WTC11 (cell line): Measurements from ENCODE around the gene ADAM19. TPM values are rescaled to one million over a fixed set of nuclear protein-coding genes. Genes with fewer than 3 reads are reported as not detected.

ENCODE experiments used
- ATAC-seq: fragments of 200-7000 bp; cut with Tn5 transposase; 2 replicates; pipeline ENCODE4 v1.10.0; 2021; ENCODE audit warnings: mild to moderate bottlenecking, moderate library complexity
- CTCF ChIA-PET: fragments of 300-600 bp; sonication (Branson Sonifier 250); formaldehyde crosslinking; loops from one replicate; lab custom pipeline; 2021; ENCODE audit warnings: antibody characterized with exemption; lab: Charles Lee
- POLR2A ChIA-PET: fragments of 350-600 bp; sonication (Branson Sonifier 250); formaldehyde crosslinking; loops from one replicate; lab custom pipeline; 2021; ENCODE audit warnings: antibody characterized with exemption; lab: Charles Lee
- DNase-seq: peaks from one replicate; pipeline ENCODE4 v3.0.0; 2021; ENCODE audit warnings: low spot score
- H3K27ac Mint-ChIP-seq: 2 replicates; pipeline ENCODE4 v1.8.0; 2021; ENCODE audit warnings: mixed read lengths
- H3K27me3 Mint-ChIP-seq: 2 replicates; pipeline ENCODE4 v1.8.0; 2021; ENCODE audit warnings: low read depth, mild to moderate bottlenecking, moderate library complexity, mixed read lengths
- H3K36me3 Mint-ChIP-seq: 2 replicates; pipeline ENCODE4 v1.8.0; 2021; ENCODE audit warnings: mixed read lengths
- H3K4me1 Mint-ChIP-seq: 2 replicates; pipeline ENCODE4 v1.8.0; 2022; ENCODE audit warnings: mixed read lengths
- H3K4me3 Mint-ChIP-seq: 2 replicates; pipeline ENCODE4 v1.8.0; 2021; ENCODE audit warnings: mild to moderate bottlenecking, moderate library complexity, mixed read lengths
- H3K9me3 Mint-ChIP-seq: 2 replicates; pipeline ENCODE4 v1.8.0; 2021; ENCODE audit warnings: mixed read lengths
- ATF1 ChIP-seq: sonication (generic); formaldehyde crosslinking; IDR thresholded peaks from 2 replicates; pipeline ENCODE4 v1.8.1; 2023; ENCODE audit warnings: mild to moderate bottlenecking, moderate library complexity, missing genetic modification reagents
- ESRRA ChIP-seq: sonication (generic); formaldehyde crosslinking; IDR thresholded peaks from 2 replicates; pipeline ENCODE4 v1.8.1; 2022; ENCODE audit warnings: mild to moderate bottlenecking, missing genetic modification reagents, borderline replicate concordance
- ETV6 ChIP-seq: sonication (generic); formaldehyde crosslinking; IDR thresholded peaks from 2 replicates; pipeline ENCODE4 v1.8.1; 2022; ENCODE audit warnings: mild to moderate bottlenecking, missing genetic modification reagents
- GTF2I ChIP-seq: fragments of 250-450 bp; sonication (Bioruptor Pico); conservative IDR thresholded peaks from 2 replicates; pipeline ENCODE4 v1.4.0; 2021; ENCODE audit warnings: mild to moderate bottlenecking
- JUN ChIP-seq: sonication (generic); formaldehyde crosslinking; IDR thresholded peaks from 2 replicates; pipeline ENCODE4 v1.8.0; 2023; ENCODE audit warnings: mild to moderate bottlenecking, missing genetic modification reagents
- KAT7 ChIP-seq: sonication (generic); formaldehyde crosslinking; IDR thresholded peaks from 2 replicates; pipeline ENCODE4 v1.8.1; 2023; ENCODE audit warnings: missing genetic modification reagents, mild to moderate bottlenecking, borderline replicate concordance
- NFE2L1 ChIP-seq: sonication (generic); formaldehyde crosslinking; IDR thresholded peaks from 2 replicates; pipeline ENCODE4 v1.8.1; 2023; ENCODE audit warnings: missing genetic modification reagents
- NR3C1 ChIP-seq: sonication (generic); formaldehyde crosslinking; conservative IDR thresholded peaks from 2 replicates; pipeline ENCODE4 v1.8.1; 2023; ENCODE audit warnings: low read depth, mild to moderate bottlenecking, missing genetic modification reagents
- TCF7 ChIP-seq: sonication (generic); formaldehyde crosslinking; IDR thresholded peaks from 2 replicates; pipeline ENCODE4 v1.8.0; 2022; ENCODE audit warnings: mild to moderate bottlenecking, low read depth, missing genetic modification reagents, moderate library complexity
- ZNF219 ChIP-seq: sonication (generic); formaldehyde crosslinking; IDR thresholded peaks from 2 replicates; pipeline ENCODE4 v1.8.0; 2023; ENCODE audit warnings: missing genetic modification reagents, mild to moderate bottlenecking, borderline replicate concordance
- total RNA-seq: library from RNA; stranded (reverse); gene quantifications from 3 replicates; pipeline ENCODE4 v1.2.3, GENCODE V29; 2021
- TF ChIP-seq, protein P1 (sequence below): sonication (generic); formaldehyde crosslinking; IDR thresholded peaks from 2 replicates; pipeline ENCODE4 v1.8.1; 2023; ENCODE audit warnings: mild to moderate bottlenecking, missing genetic modification reagents
- TF ChIP-seq, protein P2 (sequence below): sonication (generic); formaldehyde crosslinking; IDR thresholded peaks from 2 replicates; pipeline ENCODE4 v1.8.1; 2022; ENCODE audit warnings: low read depth, mild to moderate bottlenecking, moderate library complexity, missing genetic modification reagents, borderline replicate concordance
- TF ChIP-seq, protein P3 (sequence below): sonication (generic); formaldehyde crosslinking; IDR thresholded peaks from 2 replicates; pipeline ENCODE4 v1.8.1; 2023; ENCODE audit warnings: mild to moderate bottlenecking, missing genetic modification reagents, moderate library complexity
- TF ChIP-seq, protein P4 (sequence below): sonication (generic); formaldehyde crosslinking; IDR thresholded peaks from 2 replicates; pipeline ENCODE4 v1.8.1; 2023; ENCODE audit warnings: mild to moderate bottlenecking, missing genetic modification reagents
- TF ChIP-seq, protein P5 (sequence below): fragments of 200-600 bp; IDR thresholded peaks from 2 replicates; pipeline ENCODE4 v1.8.0; 2022; ENCODE audit warnings: antibody characterized with exemption
- TF ChIP-seq, protein P6 (sequence below): fragments of 250-450 bp; sonication (Bioruptor Pico); IDR thresholded peaks from 2 replicates; pipeline ENCODE4 v1.9.0; 2021; ENCODE audit warnings: mild to moderate bottlenecking
- TF ChIP-seq, protein P7 (sequence below): sonication (generic); formaldehyde crosslinking; IDR thresholded peaks from 2 replicates; pipeline ENCODE4 v1.8.1; 2023; ENCODE audit warnings: mild to moderate bottlenecking, missing genetic modification reagents, moderate library complexity

ADAM19 gene
- total RNA-seq, 1 experiment from 2014 or later = 28.6 TPM

DNA sequence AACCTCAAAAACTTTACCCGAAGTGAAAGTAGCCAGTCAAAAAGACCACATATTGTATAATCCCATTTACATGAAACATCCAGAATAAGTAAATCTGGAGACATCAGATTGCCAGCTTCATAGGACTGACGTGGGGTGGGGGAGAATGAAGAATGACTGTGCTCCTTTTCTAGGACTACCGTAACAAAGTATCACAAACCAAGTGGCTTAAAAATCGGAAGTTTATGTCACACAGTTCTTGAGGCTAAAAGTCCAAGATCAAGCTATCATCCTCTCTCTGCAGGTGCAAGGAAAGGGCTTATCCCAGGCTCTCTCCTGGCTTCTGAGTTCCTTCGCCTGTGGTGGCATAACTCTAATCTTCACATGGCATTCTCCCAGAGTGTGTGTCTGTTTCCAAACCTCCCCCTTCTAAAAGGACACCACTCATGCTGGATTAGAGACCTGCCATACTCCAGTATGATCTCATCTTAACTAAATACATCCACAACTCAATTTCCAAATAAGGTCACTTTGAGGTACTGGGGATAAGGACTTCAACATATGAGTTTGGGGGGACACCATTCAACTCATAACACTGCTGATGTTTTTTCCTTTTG is 25.5 kb downstream of the ADAM19 start (continued):
- TF ChIP-seq ZNF219 = no peak
- TF ChIP-seq, protein P1, sequence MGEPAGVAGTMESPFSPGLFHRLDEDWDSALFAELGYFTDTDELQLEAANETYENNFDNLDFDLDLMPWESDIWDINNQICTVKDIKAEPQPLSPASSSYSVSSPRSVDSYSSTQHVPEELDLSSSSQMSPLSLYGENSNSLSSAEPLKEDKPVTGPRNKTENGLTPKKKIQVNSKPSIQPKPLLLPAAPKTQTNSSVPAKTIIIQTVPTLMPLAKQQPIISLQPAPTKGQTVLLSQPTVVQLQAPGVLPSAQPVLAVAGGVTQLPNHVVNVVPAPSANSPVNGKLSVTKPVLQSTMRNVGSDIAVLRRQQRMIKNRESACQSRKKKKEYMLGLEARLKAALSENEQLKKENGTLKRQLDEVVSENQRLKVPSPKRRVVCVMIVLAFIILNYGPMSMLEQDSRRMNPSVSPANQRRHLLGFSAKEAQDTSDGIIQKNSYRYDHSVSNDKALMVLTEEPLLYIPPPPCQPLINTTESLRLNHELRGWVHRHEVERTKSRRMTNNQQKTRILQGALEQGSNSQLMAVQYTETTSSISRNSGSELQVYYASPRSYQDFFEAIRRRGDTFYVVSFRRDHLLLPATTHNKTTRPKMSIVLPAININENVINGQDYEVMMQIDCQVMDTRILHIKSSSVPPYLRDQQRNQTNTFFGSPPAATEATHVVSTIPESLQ (CRISPR knock-in tag) = no peak
- no peak for TF ChIP-seq GTF2I (CRISPR knock-in tag)
- TF ChIP-seq, protein P2, sequence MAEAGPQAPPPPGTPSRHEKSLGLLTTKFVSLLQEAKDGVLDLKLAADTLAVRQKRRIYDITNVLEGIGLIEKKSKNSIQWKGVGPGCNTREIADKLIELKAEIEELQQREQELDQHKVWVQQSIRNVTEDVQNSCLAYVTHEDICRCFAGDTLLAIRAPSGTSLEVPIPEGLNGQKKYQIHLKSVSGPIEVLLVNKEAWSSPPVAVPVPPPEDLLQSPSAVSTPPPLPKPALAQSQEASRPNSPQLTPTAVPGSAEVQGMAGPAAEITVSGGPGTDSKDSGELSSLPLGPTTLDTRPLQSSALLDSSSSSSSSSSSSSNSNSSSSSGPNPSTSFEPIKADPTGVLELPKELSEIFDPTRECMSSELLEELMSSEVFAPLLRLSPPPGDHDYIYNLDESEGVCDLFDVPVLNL (CRISPR knock-in tag) = no peak
- TF ChIP-seq JUN (CRISPR knock-in tag) = no peak

DNA sequence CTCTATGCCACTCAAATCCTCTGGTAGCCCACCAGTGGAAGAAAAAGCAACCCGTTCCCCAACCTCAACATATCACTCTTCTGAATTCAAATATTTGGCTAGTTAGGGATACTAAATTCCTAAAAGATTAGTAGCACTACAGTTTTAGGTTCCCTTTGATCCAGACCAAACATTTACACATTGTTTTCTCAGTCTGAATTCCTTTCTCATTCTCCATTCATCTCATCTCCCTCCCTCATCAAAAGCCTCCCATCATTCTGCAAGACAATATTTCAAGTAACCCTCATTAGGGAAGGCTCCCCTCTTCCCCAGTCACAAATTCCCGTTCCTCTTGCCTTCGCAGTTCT is 26.3 kb downstream of the ADAM19 start:
- Mint-ChIP-seq H3K36me3 (peaks cover 5% of the 10 kb centered on the region; the same call in 1 of the 2 replicates), H3K9me3 (peaks cover 4% of the 10 kb centered on the region), H3K4me1 (peaks cover 11% of the 10 kb centered on the region), H3K27ac (no peak overlapping the region), H3K27me3 (no peaks in the 10 kb centered on the region), H3K4me3 (no peak overlapping the region)
- ChIA-PET CTCF (no interaction called here), POLR2A (no interaction called here)
- DNase-seq (no peak), ATAC-seq (no peak)
- TF ChIP-seq, protein P3, sequence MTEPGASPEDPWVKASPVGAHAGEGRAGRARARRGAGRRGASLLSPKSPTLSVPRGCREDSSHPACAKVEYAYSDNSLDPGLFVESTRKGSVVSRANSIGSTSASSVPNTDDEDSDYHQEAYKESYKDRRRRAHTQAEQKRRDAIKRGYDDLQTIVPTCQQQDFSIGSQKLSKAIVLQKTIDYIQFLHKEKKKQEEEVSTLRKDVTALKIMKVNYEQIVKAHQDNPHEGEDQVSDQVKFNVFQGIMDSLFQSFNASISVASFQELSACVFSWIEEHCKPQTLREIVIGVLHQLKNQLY (CRISPR knock-in tag) = no peak
- TF ChIP-seq KAT7 = no peak

DNA sequence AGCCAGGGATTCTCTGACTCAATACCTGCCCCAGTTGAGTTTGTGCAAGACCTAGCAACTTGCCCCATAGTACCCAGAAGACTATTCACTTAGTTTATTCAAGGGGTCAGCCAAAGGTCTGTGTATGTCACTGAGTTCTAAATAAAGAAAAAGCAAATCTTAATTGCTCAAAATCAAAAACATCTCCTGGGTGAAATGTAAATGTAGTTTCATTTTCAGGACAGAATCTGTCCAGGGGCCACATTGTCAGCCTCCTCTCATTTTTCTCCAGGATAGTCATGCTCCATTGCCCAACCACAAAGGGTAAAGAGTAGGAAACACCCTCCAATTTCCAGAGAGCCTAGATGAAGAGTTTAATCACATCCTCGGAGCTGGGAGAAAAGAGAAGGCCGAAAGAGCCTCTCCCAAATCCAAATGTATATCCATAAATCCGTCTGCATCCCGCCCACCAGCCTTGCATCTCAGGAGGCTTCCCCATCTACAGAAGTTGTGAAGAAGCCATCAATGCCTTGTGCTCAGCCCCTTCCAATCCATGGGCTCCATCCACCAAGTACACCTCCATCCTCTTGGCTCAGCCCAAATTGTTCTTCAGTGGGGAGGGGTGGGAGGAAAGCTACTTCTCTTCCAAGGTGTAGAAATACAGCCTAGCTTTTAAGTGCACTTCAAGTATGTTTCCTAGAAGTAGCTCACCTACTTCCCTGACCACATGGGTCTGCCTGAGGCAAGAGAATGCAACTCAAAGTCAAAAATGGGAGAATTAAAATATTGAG is 26.9 kb downstream of the ADAM19 start:
- H3K4me1 Mint-ChIP-seq = peaks cover 9% of the 10 kb centered on the region
- H3K36me3 Mint-ChIP-seq = peaks cover 5% of the 10 kb centered on the region; the same call in 1 of the 2 replicates
- POLR2A ChIA-PET = no interaction called here
- no peak overlapping the region for H3K27ac Mint-ChIP-seq
- H3K9me3 Mint-ChIP-seq = peaks cover 4% of the 10 kb centered on the region
- no peak for DNase-seq
- CTCF ChIA-PET = no interaction called here
- H3K27me3 Mint-ChIP-seq = no peaks in the 10 kb centered on the region
- no peak overlapping the region for H3K4me3 Mint-ChIP-seq
- TF ChIP-seq ETV6 (CRISPR knock-in tag) (no peak), ATF1 (CRISPR knock-in tag) (no peak)
- TF ChIP-seq, all 79 proteins: peak for 0
- no peak for ATAC-seq

DNA sequence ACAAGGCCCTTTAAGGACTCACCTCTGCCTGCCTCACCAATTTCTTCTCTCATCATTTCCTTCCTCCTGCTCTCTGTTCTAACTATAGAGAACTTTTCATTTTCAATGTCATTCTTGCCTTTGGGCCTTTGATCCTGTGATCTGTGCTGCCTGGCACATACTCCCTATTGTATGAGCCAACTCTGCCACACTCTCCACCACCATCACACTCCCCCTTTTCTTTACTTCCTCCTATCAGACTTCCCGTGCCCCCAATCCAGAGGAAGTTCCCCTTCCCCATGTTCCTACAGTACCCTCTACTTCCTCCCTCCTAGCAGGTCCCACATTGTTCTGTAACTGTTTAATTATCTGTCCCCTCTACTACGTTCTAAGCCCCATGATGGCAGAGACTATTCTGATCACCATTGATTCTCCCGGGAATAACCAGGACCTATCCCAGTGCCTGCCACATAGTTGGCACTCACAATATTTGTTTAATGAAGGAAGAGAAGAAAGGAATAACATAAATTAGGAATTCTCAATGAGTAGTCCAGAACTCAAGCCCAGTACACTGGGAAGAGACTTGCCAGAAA is 27.5 kb downstream of the ADAM19 start:
- DNase-seq (no peak), ATAC-seq (no peak)
- Mint-ChIP-seq H3K27me3 (no peaks in the 10 kb centered on the region), H3K9me3 (peaks cover 4% of the 10 kb centered on the region), H3K4me1 (peaks cover 9% of the 10 kb centered on the region), H3K4me3 (no peak overlapping the region), H3K27ac (no peak overlapping the region), H3K36me3 (peaks cover 5% of the 10 kb centered on the region; the same call in 1 of the 2 replicates)
- POLR2A ChIA-PET = no interaction called here
- CTCF ChIA-PET = no interaction called here
- no peak for TF ChIP-seq ATF1 (CRISPR knock-in tag)
- TF ChIP-seq ESRRA (CRISPR knock-in tag) = no peak
- no peak for TF ChIP-seq ZNF219
- TF ChIP-seq, protein P4, sequence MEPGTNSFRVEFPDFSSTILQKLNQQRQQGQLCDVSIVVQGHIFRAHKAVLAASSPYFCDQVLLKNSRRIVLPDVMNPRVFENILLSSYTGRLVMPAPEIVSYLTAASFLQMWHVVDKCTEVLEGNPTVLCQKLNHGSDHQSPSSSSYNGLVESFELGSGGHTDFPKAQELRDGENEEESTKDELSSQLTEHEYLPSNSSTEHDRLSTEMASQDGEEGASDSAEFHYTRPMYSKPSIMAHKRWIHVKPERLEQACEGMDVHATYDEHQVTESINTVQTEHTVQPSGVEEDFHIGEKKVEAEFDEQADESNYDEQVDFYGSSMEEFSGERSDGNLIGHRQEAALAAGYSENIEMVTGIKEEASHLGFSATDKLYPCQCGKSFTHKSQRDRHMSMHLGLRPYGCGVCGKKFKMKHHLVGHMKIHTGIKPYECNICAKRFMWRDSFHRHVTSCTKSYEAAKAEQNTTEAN = no peak
- no peak for TF ChIP-seq NFE2L1
- TF ChIP-seq, protein P5, sequence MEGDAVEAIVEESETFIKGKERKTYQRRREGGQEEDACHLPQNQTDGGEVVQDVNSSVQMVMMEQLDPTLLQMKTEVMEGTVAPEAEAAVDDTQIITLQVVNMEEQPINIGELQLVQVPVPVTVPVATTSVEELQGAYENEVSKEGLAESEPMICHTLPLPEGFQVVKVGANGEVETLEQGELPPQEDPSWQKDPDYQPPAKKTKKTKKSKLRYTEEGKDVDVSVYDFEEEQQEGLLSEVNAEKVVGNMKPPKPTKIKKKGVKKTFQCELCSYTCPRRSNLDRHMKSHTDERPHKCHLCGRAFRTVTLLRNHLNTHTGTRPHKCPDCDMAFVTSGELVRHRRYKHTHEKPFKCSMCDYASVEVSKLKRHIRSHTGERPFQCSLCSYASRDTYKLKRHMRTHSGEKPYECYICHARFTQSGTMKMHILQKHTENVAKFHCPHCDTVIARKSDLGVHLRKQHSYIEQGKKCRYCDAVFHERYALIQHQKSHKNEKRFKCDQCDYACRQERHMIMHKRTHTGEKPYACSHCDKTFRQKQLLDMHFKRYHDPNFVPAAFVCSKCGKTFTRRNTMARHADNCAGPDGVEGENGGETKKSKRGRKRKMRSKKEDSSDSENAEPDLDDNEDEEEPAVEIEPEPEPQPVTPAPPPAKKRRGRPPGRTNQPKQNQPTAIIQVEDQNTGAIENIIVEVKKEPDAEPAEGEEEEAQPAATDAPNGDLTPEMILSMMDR = no peak
- no peak for TF ChIP-seq TCF7 (CRISPR knock-in tag)
- TF ChIP-seq, protein P6, sequence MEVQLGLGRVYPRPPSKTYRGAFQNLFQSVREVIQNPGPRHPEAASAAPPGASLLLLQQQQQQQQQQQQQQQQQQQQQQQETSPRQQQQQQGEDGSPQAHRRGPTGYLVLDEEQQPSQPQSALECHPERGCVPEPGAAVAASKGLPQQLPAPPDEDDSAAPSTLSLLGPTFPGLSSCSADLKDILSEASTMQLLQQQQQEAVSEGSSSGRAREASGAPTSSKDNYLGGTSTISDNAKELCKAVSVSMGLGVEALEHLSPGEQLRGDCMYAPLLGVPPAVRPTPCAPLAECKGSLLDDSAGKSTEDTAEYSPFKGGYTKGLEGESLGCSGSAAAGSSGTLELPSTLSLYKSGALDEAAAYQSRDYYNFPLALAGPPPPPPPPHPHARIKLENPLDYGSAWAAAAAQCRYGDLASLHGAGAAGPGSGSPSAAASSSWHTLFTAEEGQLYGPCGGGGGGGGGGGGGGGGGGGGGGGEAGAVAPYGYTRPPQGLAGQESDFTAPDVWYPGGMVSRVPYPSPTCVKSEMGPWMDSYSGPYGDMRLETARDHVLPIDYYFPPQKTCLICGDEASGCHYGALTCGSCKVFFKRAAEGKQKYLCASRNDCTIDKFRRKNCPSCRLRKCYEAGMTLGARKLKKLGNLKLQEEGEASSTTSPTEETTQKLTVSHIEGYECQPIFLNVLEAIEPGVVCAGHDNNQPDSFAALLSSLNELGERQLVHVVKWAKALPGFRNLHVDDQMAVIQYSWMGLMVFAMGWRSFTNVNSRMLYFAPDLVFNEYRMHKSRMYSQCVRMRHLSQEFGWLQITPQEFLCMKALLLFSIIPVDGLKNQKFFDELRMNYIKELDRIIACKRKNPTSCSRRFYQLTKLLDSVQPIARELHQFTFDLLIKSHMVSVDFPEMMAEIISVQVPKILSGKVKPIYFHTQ (CRISPR knock-in tag) = no peak
- TF ChIP-seq, protein P7, sequence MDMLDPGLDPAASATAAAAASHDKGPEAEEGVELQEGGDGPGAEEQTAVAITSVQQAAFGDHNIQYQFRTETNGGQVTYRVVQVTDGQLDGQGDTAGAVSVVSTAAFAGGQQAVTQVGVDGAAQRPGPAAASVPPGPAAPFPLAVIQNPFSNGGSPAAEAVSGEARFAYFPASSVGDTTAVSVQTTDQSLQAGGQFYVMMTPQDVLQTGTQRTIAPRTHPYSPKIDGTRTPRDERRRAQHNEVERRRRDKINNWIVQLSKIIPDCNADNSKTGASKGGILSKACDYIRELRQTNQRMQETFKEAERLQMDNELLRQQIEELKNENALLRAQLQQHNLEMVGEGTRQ = no peak
- TF ChIP-seq NR3C1 (CRISPR knock-in tag) = no peak
- TF ChIP-seq KAT7 = no peak
